Lower leg skin (tissue), 3 donors: ENCODE data around the gene SCAPER.
"Not testable (repeated sequence)": the region's sequence is repeated elsewhere in the genome, so short reads cannot be mapped to it uniquely, and the experiment has no call there.

ENCODE experiments used
- CTCF ChIP-seq, 3 donors: fragments of 450-650 bp; IDR thresholded peaks; one replicate each; pipeline ENCODE4 v1.5.1; 2016; ENCODE audit warnings: antibody characterized with exemption in 3 of 3, mild to moderate bottlenecking in 3 of 3, moderate library complexity in 2 of 3
- POLR2A ChIP-seq, 2 donors: fragments of 450-650 bp; IDR thresholded peaks; one replicate each; pipeline ENCODE4 v1.6.1; 2016 to 2017; ENCODE audit warnings: antibody characterized with exemption in 2 of 2, mild to moderate bottlenecking in 1 of 2, moderate library complexity in 1 of 2

DNA sequence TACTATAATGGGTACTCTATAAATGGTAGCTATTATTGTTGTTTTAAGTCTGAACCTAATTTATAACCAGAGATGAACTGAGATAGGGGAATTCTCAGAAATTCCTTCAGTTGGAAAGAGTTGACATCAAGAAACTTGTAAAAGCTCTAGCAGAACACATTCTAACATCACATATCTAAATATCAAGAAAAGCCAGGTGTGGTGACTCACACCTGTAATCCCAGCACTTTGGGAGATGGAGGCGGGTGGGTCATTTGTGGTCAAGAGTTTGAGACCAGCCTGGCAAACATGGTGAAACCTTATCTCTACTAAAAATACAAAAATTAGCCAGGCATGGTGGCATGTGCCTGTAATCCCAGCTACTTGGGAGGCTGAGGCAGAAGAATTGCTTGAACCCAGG lies 472.1 kb downstream of the SCAPER start:
- not testable (repeated sequence) for TF ChIP-seq CTCF, POLR2A (IDR thresholded peaks at IDR 0.05)
